HepG2 (cell line): Measurements from ENCODE around the gene BICDL1. TPM values are rescaled to one million over a fixed set of nuclear protein-coding genes. Genes with fewer than 3 reads are reported as not detected.

ENCODE experiments used
- AGO2 ChIP-seq: fragments of 200-400 bp; formaldehyde crosslinking; optimal IDR thresholded peaks from 2 replicates; pipeline ENCODE3; 2017; ENCODE audit warnings: mild to moderate bottlenecking, low read depth, low read length, moderate library complexity
- CTCF ChIP-seq: sonication (generic); formaldehyde crosslinking; IDR thresholded peaks from 2 replicates; pipeline ENCODE4 v1.5.0; 2020; ENCODE audit warnings: mild to moderate bottlenecking, missing genetic modification reagents, moderate library complexity
- DDIT3 ChIP-seq: sonication (generic); formaldehyde crosslinking; IDR thresholded peaks from 2 replicates; pipeline ENCODE4 v1.4.0; 2020; ENCODE audit warnings: mild to moderate bottlenecking, missing genetic modification reagents
- GABPB1 ChIP-seq: IDR thresholded peaks from 2 replicates; pipeline ENCODE4 v1.6.1; 2016; ENCODE audit warnings: mild to moderate bottlenecking, missing genetic modification reagents, moderate library complexity, missing compliant biosample characterization
- HNF4A ChIP-seq: sonication (generic); formaldehyde crosslinking; IDR thresholded peaks from 2 replicates; pipeline ENCODE4 v1.4.0; 2020; ENCODE audit warnings: missing genetic modification reagents
- POGK ChIP-seq: sonication (generic); formaldehyde crosslinking; conservative IDR thresholded peaks from 2 replicates; pipeline ENCODE4 v1.8.0; 2022; ENCODE audit warnings: mild to moderate bottlenecking, moderate library complexity, missing genetic modification reagents
- SETDB1 ChIP-seq: sonication (generic); formaldehyde crosslinking; IDR thresholded peaks from 2 replicates; pipeline ENCODE4 v1.5.1; 2020; ENCODE audit warnings: missing genetic modification reagents, mild to moderate bottlenecking, borderline replicate concordance
- SYNCRIP ChIP-seq: fragments of 200-400 bp; formaldehyde crosslinking; IDR thresholded peaks from 2 replicates; pipeline ENCODE4 v1.6.1; 2018; ENCODE audit warnings: mild to moderate bottlenecking, low read depth, low read length; ENCODE audit not compliant: insufficient read depth
- ZNF558 ChIP-seq: sonication (generic); formaldehyde crosslinking; IDR thresholded peaks from 2 replicates; pipeline ENCODE4 v1.9.0; 2022; ENCODE audit warnings: mild to moderate bottlenecking, missing genetic modification reagents, borderline replicate concordance
- ZNF572 ChIP-seq: sonication (generic); formaldehyde crosslinking; IDR thresholded peaks from 2 replicates; pipeline ENCODE4 v1.5.1; 2020; ENCODE audit warnings: mild to moderate bottlenecking, missing genetic modification reagents
- polyA plus RNA-seq, 8 experiments: library from polyadenylated mRNA; depleted of rRNA in 3 of 8; stranded (reverse) in 7 of 8; unstranded in 1 of 8; fragments of >200 nt; fragmentation: Illumina TruSeq in 4 of 8; extraction: Trizol in 4 of 8; gene quantifications; 2 replicates each; pipeline versions ENCODE4 v1.2.1 to v1.2.3, GENCODE V29; 2011 to 2016; ENCODE audit warnings: low read depth in 4 of 8, missing spikeins in 1 of 8, mixed read lengths in 1 of 8; ENCODE audit not compliant: insufficient read depth in 1 of 8
- total RNA-seq, 5 experiments: library from RNA; depleted of rRNA; stranded (reverse); fragments of >200 nt; fragmentation: Illumina TruSeq; extraction: Trizol; gene quantifications; 2 replicates each; pipeline ENCODE4 v1.2.3, GENCODE V29; 2016; ENCODE audit warnings: low read depth in 1 of 5
- TF ChIP-seq, protein P1 (sequence below), 2 experiments: sonication (generic) in 1 of 2; formaldehyde crosslinking in 1 of 2; IDR thresholded peaks; 2 replicates each; pipeline versions ENCODE4 v1.6.1 to v1.9.0; 2014 to 2022; ENCODE audit warnings: antibody characterized with exemption in 1 of 2, borderline replicate concordance in 1 of 2, inconsistent platforms in 1 of 2, low read depth in 1 of 2, missing genetic modification reagents in 1 of 2
- TF ChIP-seq, protein P2 (sequence below): fragments of 450-650 bp; IDR thresholded peaks from 2 replicates; pipeline ENCODE4 v1.6.1; 2017; ENCODE audit warnings: mild to moderate bottlenecking

The BICDL1 gene
- total and polyA plus RNA-seq, 2 of the 13 experiments (the other 11 are each of a cell fraction or from before 2014, with no cell fraction given), result 3.6 to 9.7 TPM

DNA sequence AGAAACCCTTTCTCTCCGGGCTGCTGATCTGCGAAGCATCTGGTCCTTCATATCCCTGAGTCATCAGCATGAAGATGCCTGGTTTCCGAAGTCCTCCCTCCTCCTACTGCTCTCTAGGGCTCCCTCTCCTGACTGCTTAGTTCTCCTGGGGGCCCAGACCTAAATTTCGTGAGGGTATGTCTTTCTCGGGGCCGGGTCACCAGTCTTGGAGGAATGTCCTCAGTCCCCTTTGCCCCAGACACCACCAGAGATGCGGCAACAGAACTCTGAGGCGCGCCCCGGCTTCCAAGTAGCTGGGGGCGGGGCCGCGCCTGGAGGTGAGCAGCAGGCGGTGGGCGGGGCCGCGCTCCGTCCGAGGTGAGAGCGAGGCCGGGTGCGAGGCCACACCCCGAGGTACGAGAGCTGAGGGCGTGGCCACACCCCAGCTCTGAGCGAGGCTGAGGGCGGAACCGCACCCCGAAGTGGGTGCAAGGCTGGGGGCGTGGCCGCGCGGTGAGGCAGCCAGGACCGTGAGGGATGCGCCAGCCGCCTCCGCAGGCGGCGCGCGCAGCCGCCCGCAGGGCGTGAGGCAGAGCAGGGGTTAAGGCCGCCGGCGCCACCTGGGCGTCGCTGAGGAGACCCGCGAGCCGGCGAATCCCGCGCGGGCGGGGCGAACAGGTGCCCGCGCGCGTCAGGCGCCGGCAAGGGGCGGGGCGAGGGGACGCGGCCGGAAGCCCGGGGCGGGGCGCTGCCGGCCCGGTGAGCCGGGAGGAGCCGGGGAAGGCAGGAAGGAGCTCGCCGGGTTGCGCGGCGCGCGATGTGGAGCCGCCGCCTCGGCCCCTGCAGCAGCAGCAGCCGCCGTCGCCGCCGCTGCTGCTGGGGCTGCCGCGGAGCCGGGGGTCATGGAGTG lies at the start of gene BICDL1 (continued):
- TF ChIP-seq POGK (CRISPR knock-in tag) (no peak), ZNF558 (peak; percentile 22; the same call in 1 of the 2 replicates), SYNCRIP (no peak), ZNF572 (CRISPR knock-in tag) (no peak), GABPB1 (CRISPR knock-in tag) (peak; percentile 58), HNF4A (CRISPR knock-in tag) (no peak), CTCF (peak; percentile 36), SETDB1 (CRISPR knock-in tag) (no peak), DDIT3 (CRISPR knock-in tag) (no peak), AGO2 (no peak)
- TF ChIP-seq, protein P1, sequence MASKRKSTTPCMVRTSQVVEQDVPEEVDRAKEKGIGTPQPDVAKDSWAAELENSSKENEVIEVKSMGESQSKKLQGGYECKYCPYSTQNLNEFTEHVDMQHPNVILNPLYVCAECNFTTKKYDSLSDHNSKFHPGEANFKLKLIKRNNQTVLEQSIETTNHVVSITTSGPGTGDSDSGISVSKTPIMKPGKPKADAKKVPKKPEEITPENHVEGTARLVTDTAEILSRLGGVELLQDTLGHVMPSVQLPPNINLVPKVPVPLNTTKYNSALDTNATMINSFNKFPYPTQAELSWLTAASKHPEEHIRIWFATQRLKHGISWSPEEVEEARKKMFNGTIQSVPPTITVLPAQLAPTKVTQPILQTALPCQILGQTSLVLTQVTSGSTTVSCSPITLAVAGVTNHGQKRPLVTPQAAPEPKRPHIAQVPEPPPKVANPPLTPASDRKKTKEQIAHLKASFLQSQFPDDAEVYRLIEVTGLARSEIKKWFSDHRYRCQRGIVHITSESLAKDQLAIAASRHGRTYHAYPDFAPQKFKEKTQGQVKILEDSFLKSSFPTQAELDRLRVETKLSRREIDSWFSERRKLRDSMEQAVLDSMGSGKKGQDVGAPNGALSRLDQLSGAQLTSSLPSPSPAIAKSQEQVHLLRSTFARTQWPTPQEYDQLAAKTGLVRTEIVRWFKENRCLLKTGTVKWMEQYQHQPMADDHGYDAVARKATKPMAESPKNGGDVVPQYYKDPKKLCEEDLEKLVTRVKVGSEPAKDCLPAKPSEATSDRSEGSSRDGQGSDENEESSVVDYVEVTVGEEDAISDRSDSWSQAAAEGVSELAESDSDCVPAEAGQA (IDR thresholded peaks at IDR 0.05; ENCODE audit: low read depth), result no peak
- TF ChIP-seq, protein P1 (CRISPR knock-in tag; IDR thresholded peaks at IDR 0.05; ENCODE audit: borderline replicate concordance), result no peak
- TF ChIP-seq, protein P2, sequence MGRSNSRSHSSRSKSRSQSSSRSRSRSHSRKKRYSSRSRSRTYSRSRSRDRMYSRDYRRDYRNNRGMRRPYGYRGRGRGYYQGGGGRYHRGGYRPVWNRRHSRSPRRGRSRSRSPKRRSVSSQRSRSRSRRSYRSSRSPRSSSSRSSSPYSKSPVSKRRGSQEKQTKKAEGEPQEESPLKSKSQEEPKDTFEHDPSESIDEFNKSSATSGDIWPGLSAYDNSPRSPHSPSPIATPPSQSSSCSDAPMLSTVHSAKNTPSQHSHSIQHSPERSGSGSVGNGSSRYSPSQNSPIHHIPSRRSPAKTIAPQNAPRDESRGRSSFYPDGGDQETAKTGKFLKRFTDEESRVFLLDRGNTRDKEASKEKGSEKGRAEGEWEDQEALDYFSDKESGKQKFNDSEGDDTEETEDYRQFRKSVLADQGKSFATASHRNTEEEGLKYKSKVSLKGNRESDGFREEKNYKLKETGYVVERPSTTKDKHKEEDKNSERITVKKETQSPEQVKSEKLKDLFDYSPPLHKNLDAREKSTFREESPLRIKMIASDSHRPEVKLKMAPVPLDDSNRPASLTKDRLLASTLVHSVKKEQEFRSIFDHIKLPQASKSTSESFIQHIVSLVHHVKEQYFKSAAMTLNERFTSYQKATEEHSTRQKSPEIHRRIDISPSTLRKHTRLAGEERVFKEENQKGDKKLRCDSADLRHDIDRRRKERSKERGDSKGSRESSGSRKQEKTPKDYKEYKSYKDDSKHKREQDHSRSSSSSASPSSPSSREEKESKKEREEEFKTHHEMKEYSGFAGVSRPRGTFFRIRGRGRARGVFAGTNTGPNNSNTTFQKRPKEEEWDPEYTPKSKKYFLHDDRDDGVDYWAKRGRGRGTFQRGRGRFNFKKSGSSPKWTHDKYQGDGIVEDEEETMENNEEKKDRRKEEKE, result no peak
